ENCODE measurements around the gene AGXT2.

The AGXT2 gene

DNA sequence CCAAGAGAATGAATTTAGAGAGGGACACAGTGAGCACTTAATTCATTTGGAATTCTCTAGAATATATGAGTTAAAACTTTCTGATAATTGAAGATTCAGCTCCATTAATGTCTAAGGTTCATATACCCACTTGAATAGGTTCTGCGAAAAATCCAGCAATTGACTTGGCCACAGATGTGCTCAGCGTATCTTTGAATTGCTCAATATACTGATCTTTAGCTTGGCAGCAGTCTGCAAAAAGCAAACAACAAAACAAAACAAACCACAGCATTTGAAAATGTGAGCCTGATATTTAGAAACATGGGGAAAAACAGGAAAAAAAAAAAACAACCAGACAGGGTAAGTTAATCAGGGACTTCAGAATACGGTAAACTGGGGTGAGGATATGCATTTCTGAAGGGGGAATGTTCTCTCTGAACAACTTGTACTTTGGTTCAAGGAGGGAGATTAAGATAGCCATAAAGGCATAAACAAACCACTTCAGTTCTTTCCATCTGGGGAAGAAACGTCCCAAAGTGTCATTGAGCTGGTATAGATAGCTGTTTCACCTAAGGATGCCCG, 21.4 kb downstream of the AGXT2 start:
- no peak for ATAC-seq
- TF ChIP-seq ESRRG (CRISPR knock-in tag; IDR thresholded peaks at IDR 0.05) (no peak), ZNF565 (CRISPR knock-in tag; conservative IDR thresholded peaks at IDR 0.05; ENCODE audit: low read depth) (no peak), ZNF8 (CRISPR knock-in tag; IDR thresholded peaks at IDR 0.05) (no peak), ZFP30 (CRISPR knock-in tag; IDR thresholded peaks at IDR 0.05) (no peak)

DNA sequence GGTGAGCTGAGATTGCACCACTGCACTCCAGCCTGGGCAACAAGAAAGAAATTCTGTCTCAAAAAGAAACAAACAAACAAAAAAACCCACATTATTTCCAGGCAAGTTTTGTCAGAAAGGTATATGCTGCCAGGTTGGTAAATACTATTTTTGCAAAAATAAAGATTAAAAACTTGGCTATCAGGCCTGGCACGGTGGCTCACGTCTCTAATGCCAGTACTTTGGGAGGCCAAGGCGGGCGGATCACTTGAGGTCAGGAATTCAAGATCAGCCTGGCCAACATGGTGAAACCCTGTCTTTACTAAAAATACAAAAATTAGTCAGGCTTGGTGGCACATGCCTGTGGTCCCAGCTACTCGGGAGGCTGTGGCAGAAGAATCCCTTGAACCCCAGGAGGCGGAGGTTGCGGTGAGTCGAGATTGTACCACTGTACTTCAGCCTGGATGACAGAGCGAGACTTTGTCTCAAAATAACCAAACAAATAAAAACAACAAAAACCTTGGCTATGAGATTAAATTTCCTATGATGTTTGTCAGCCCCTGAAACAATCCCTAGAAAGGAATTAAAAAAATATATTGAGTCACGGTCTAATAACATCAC, 22.7 kb downstream of the AGXT2 start:
- ATAC-seq, result no peak
- TF ChIP-seq GLIS3 (CRISPR knock-in tag; IDR thresholded peaks at IDR 0.05), result no peak

GRCh38 chr5:35023391-35024178, 24.2 kb downstream of the AGXT2 start:
- ATAC-seq, result no peak
- TF ChIP-seq, protein P1, sequence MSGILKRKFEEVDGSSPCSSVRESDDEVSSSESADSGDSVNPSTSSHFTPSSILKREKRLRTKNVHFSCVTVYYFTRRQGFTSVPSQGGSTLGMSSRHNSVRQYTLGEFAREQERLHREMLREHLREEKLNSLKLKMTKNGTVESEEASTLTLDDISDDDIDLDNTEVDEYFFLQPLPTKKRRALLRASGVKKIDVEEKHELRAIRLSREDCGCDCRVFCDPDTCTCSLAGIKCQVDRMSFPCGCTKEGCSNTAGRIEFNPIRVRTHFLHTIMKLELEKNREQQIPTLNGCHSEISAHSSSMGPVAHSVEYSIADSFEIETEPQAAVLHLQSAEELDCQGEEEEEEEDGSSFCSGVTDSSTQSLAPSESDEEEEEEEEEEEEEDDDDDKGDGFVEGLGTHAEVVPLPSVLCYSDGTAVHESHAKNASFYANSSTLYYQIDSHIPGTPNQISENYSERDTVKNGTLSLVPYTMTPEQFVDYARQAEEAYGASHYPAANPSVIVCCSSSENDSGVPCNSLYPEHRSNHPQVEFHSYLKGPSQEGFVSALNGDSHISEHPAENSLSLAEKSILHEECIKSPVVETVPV (CRISPR knock-in tag; IDR thresholded peaks at IDR 0.05), result no peak
- TF ChIP-seq RARB (CRISPR knock-in tag; IDR thresholded peaks at IDR 0.05) (no peak), GLIS3 (CRISPR knock-in tag; IDR thresholded peaks at IDR 0.05) (no peak), SNAI2 (CRISPR knock-in tag; IDR thresholded peaks at IDR 0.05) (no peak), OSR1 (CRISPR knock-in tag; IDR thresholded peaks at IDR 0.05) (no peak), POU6F1 (CRISPR knock-in tag; IDR thresholded peaks at IDR 0.05; ENCODE audit: borderline replicate concordance, low read depth) (no peak), TCF4 (CRISPR knock-in tag; IDR thresholded peaks at IDR 0.05; ENCODE audit: borderline replicate concordance) (no peak), CSDC2 (CRISPR knock-in tag; IDR thresholded peaks at IDR 0.05) (no peak), ZC3H10 (CRISPR knock-in tag; IDR thresholded peaks at IDR 0.05) (no peak), ISL1 (CRISPR knock-in tag; IDR thresholded peaks at IDR 0.05) (no peak)

GRCh38 chr5:35016174-35017051, 31.3 kb downstream of the AGXT2 start:
- TF ChIP-seq ZNF8 (CRISPR knock-in tag; IDR thresholded peaks at IDR 0.05) (no peak), ZFP3 (CRISPR knock-in tag; IDR thresholded peaks at IDR 0.05) (no peak), RARB (CRISPR knock-in tag; IDR thresholded peaks at IDR 0.05) (no peak), GLIS3 (CRISPR knock-in tag; IDR thresholded peaks at IDR 0.05) (no peak), CSDC2 (CRISPR knock-in tag; IDR thresholded peaks at IDR 0.05) (no peak), ARNTL (CRISPR knock-in tag; IDR thresholded peaks at IDR 0.05; ENCODE audit: borderline replicate concordance, low read depth) (no peak), SNAI2 (CRISPR knock-in tag; IDR thresholded peaks at IDR 0.05) (no peak), ISL1 (CRISPR knock-in tag; IDR thresholded peaks at IDR 0.05) (no peak), ZC3H10 (CRISPR knock-in tag; IDR thresholded peaks at IDR 0.05) (no peak), TCF4 (CRISPR knock-in tag; IDR thresholded peaks at IDR 0.05; ENCODE audit: borderline replicate concordance) (no peak), TSHZ2 (CRISPR knock-in tag; IDR thresholded peaks at IDR 0.05) (no peak), ZNF70 (CRISPR knock-in tag; IDR thresholded peaks at IDR 0.05) (no peak), ZFP30 (CRISPR knock-in tag; IDR thresholded peaks at IDR 0.05) (no peak)
- TF ChIP-seq, protein P2, sequence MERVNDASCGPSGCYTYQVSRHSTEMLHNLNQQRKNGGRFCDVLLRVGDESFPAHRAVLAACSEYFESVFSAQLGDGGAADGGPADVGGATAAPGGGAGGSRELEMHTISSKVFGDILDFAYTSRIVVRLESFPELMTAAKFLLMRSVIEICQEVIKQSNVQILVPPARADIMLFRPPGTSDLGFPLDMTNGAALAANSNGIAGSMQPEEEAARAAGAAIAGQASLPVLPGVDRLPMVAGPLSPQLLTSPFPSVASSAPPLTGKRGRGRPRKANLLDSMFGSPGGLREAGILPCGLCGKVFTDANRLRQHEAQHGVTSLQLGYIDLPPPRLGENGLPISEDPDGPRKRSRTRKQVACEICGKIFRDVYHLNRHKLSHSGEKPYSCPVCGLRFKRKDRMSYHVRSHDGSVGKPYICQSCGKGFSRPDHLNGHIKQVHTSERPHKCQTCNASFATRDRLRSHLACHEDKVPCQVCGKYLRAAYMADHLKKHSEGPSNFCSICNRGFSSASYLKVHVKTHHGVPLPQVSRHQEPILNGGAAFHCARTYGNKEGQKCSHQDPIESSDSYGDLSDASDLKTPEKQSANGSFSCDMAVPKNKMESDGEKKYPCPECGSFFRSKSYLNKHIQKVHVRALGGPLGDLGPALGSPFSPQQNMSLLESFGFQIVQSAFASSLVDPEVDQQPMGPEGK (CRISPR knock-in tag; IDR thresholded peaks at IDR 0.05; ENCODE audit: borderline replicate concordance), result no peak
- ATAC-seq, result no peak
